Panc1 (cell line): Measurements from ENCODE around the gene KMT5B. TPM values are rescaled to one million over a fixed set of nuclear protein-coding genes. Genes with fewer than 3 reads are reported as not detected.

ENCODE experiments used
- ATAC-seq: fragments of 200-7000 bp; cut with Tn5 transposase; 2 replicates; pipeline ENCODE4 v1.9.1; 2020; ENCODE audit warnings: mild to moderate bottlenecking, moderate library complexity
- BruUV-seq: library from RNA; stranded (reverse); fragments of 400-500 nt; replicated peaks from 2 replicates; lab custom pipeline; 2021; lab: Mats Ljungman, UMichigan
- CTCF ChIA-PET: fragments of 300-600 bp; sonication (Branson Sonifier 250); formaldehyde crosslinking; loops from one replicate; lab custom pipeline; 2022; ENCODE audit warnings: antibody characterized with exemption; lab: Charles Lee
- POLR2A ChIA-PET: fragments of 300-600 bp; sonication (Branson Sonifier 250); formaldehyde crosslinking; loops from one replicate; lab custom pipeline; 2022; ENCODE audit warnings: antibody characterized with exemption; lab: Charles Lee
- DNase-seq: peaks from one replicate; pipeline ENCODE4 v3.0.0-alpha.2; 2010; ENCODE audit warnings: low read depth, low spot score
- H3K27ac ChIP-seq: 2 replicates; pipeline ENCODE4 v1.5.1; 2011; ENCODE audit warnings: mild to moderate bottlenecking, low read length, inconsistent platforms
- H3K27me3 ChIP-seq: fragments of 200-500 bp; sonication (Bioruptor generic); 2 replicates; pipeline ENCODE4 v1.6.0; 2014; ENCODE audit warnings: low read length, inconsistent platforms; ENCODE audit not compliant: control insufficient read depth, insufficient read depth
- H3K36me3 ChIP-seq: fragments of 200-500 bp; sonication (Bioruptor generic); 2 replicates; pipeline ENCODE4 v1.5.1; 2014; ENCODE audit warnings: inconsistent platforms, mild to moderate bottlenecking, low read length, moderate library complexity; ENCODE audit not compliant: control insufficient read depth, insufficient read depth
- H3K4me1 ChIP-seq: 2 replicates; pipeline ENCODE4 v1.5.1; 2011; ENCODE audit warnings: inconsistent platforms, mild to moderate bottlenecking, low read length, moderate library complexity; ENCODE audit not compliant: control insufficient read depth, insufficient read depth
- H3K4me3 ChIP-seq, 2 experiments: 2 replicates each; pipeline ENCODE4 v1.5.1; 2011 to 2012; ENCODE audit warnings: low read depth in 2 of 2, low read length in 2 of 2, mild to moderate bottlenecking in 2 of 2, inconsistent platforms in 1 of 2, moderate library complexity in 1 of 2
- H3K9me3 ChIP-seq: fragments of 200-500 bp; sonication (Bioruptor generic); 2 replicates; pipeline ENCODE4 v1.5.1; 2014; ENCODE audit warnings: low read depth, mild to moderate bottlenecking, inconsistent platforms, low read length, moderate library complexity; ENCODE audit not compliant: control insufficient read depth, insufficient read depth
- POLR2AphosphoS5 ChIP-seq: IDR thresholded peaks from 2 replicates; pipeline ENCODE4 v1.6.1; 2012; ENCODE audit warnings: mild to moderate bottlenecking, low read depth, low read length, moderate library complexity
- SIN3A ChIP-seq: IDR thresholded peaks from 2 replicates; pipeline ENCODE4 v1.6.1; 2012; ENCODE audit warnings: low read depth, mild to moderate bottlenecking, low read length, moderate library complexity, borderline replicate concordance; ENCODE audit not compliant: insufficient read depth
- TCF7L2 ChIP-seq: IDR thresholded peaks from 2 replicates; pipeline ENCODE4 v1.6.1; 2011; ENCODE audit warnings: mild to moderate bottlenecking, low read depth, low read length, inconsistent platforms
- in situ Hi-C: cut with HindIII; loops from 2 replicates; pipeline ENCODE4 v1.10.0; 2016; ENCODE audit warnings: low sequenced_read_pairs, low pct_unique_long_range_greater_than_20kb
- intact Hi-C: fragments of 100-400 bp; cut with micrococcal nuclease; formaldehyde crosslinking; loops from one replicate; pipeline ENCODE4 v1.10.0; 2022; ENCODE audit not compliant: unreplicated experiment
- total RNA-seq: library from RNA; stranded (reverse); gene quantifications from one replicate; pipeline ENCODE4 v1.2.1, GENCODE V29; 2021; ENCODE audit not compliant: unreplicated experiment
- TF ChIP-seq, protein P1 (sequence below): fragments of 450-650 bp; IDR thresholded peaks from 2 replicates; pipeline ENCODE4 v1.5.1; 2017; ENCODE audit warnings: mild to moderate bottlenecking
- TF ChIP-seq, protein P2 (sequence below), 2 experiments: IDR thresholded peaks; 2 replicates each; pipeline ENCODE4 v1.6.1; 2011 to 2012; ENCODE audit warnings: low read depth in 2 of 2, control low read depth in 1 of 2, low read length in 1 of 2, mild to moderate bottlenecking in 1 of 2, moderate library complexity in 1 of 2; ENCODE audit not compliant: insufficient read depth in 1 of 2

Gene KMT5B
- total RNA-seq, 1 experiment from 2014 or later = 48.6 TPM

DNA sequence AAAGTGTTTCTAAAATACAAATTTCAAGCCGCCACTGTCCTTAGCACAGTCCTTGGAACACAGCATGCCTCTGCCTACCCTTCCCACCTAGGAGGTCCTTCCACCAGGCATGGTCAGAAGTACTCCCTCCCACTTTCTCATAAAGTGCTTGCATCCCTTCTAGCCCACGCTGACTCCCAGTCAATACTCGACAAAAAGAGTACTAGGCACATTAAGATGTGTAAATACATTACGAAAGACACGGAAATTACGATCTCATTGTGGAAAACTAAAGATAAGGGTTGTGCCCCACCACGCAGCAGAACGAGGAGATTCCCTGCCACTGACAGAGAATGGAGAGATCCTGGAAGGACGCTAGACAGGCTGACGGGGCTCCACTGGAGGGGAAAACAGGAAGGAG, 105.4 kb downstream of the KMT5B start:
- H3K27me3 ChIP-seq = no peaks in the 10 kb centered on the region
- TF ChIP-seq, protein P1, sequence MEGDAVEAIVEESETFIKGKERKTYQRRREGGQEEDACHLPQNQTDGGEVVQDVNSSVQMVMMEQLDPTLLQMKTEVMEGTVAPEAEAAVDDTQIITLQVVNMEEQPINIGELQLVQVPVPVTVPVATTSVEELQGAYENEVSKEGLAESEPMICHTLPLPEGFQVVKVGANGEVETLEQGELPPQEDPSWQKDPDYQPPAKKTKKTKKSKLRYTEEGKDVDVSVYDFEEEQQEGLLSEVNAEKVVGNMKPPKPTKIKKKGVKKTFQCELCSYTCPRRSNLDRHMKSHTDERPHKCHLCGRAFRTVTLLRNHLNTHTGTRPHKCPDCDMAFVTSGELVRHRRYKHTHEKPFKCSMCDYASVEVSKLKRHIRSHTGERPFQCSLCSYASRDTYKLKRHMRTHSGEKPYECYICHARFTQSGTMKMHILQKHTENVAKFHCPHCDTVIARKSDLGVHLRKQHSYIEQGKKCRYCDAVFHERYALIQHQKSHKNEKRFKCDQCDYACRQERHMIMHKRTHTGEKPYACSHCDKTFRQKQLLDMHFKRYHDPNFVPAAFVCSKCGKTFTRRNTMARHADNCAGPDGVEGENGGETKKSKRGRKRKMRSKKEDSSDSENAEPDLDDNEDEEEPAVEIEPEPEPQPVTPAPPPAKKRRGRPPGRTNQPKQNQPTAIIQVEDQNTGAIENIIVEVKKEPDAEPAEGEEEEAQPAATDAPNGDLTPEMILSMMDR = no peak
- no peak for TF ChIP-seq TCF7L2
- TF ChIP-seq, protein P2, sequence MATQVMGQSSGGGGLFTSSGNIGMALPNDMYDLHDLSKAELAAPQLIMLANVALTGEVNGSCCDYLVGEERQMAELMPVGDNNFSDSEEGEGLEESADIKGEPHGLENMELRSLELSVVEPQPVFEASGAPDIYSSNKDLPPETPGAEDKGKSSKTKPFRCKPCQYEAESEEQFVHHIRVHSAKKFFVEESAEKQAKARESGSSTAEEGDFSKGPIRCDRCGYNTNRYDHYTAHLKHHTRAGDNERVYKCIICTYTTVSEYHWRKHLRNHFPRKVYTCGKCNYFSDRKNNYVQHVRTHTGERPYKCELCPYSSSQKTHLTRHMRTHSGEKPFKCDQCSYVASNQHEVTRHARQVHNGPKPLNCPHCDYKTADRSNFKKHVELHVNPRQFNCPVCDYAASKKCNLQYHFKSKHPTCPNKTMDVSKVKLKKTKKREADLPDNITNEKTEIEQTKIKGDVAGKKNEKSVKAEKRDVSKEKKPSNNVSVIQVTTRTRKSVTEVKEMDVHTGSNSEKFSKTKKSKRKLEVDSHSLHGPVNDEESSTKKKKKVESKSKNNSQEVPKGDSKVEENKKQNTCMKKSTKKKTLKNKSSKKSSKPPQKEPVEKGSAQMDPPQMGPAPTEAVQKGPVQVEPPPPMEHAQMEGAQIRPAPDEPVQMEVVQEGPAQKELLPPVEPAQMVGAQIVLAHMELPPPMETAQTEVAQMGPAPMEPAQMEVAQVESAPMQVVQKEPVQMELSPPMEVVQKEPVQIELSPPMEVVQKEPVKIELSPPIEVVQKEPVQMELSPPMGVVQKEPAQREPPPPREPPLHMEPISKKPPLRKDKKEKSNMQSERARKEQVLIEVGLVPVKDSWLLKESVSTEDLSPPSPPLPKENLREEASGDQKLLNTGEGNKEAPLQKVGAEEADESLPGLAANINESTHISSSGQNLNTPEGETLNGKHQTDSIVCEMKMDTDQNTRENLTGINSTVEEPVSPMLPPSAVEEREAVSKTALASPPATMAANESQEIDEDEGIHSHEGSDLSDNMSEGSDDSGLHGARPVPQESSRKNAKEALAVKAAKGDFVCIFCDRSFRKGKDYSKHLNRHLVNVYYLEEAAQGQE (IDR thresholded peaks at IDR 0.05; ENCODE audit: insufficient read depth in 1 of 2, low read depth in 2 of 2, low read length in 1 of 2) = no peak
- TF ChIP-seq POLR2AphosphoS5 = no peak
- no peak for TF ChIP-seq SIN3A
- intact Hi-C loops (loop anchor here (5.0 kb wide), 1 partner anchor 100 kb away; no protein-coding TSS in a partner anchor), in situ Hi-C loops (no loop called here)
- BruUV-seq = no TSS peak
- peak overlapping the region; percentile 23; the same call in 1 of the 2 replicates for H3K27ac ChIP-seq
- peak; percentile 19; the same call in 1 of the 2 replicates for ATAC-seq
- H3K4me1 ChIP-seq = peaks cover 27% of the 10 kb centered on the region
- H3K9me3 ChIP-seq = no peaks in the 10 kb centered on the region
- ChIA-PET POLR2A (interaction anchor here (0.5 kb wide), 1 partner anchor 99 kb away, joined by 4 read pairs; no protein-coding TSS in a partner anchor), CTCF (interaction anchor here (0.5 kb wide), 1 partner anchor 230 kb away, joined by 3 read pairs; no protein-coding TSS in a partner anchor)
- H3K4me3 ChIP-seq = no peak overlapping the region
- H3K36me3 ChIP-seq = no peaks in the 10 kb centered on the region
- DNase-seq = no peak

DNA sequence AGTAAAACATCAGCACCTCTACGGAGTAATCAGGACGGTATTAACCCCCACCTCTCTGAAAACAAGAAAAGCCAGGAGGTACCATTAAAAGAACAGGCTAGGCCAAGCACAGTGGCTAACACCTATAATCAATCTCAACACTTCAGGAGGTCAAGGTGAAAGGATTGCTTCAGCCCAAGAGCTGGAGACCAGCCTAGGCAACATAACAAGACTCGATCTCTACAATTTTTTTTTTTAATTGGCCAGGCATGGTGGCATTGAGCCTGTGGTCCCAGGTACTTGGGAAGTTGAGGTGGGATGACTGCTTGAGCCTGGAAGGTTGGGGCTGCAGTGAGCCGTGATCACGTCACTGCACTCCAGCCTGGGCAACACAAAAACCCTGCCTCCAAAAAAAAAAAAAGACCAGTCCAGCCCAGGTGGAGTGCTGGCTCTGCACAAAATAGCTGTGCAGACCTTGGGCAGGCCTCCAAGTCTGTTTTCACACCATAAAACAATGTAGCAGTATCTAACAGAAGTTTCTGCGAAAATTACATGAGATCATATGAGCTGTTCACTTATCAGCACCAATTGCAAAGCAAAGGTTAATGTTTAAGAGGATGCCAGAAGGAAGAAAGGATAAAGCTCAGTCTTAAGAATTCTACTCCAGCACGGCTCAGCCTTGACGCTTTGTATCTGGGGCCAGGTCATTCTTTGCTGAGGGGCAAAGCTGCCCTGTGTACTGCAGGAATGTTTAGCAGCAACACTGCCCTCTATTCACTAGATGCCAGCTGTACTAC, 106.7 kb downstream of the KMT5B start:
- ATAC-seq = peak; percentile 88

More for the DNA sequence above, 106.7 kb downstream of the KMT5B start:
- peaks cover 27% of the 10 kb centered on the region for H3K4me1 ChIP-seq
- no TSS peak for BruUV-seq
- in situ Hi-C loops = no loop called here
- POLR2A ChIA-PET = no interaction called here
- DNase-seq = no peak
- CTCF ChIA-PET = no interaction called here
- H3K36me3 ChIP-seq = no peaks in the 10 kb centered on the region
- H3K9me3 ChIP-seq = no peaks in the 10 kb centered on the region
- H3K4me3 ChIP-seq = no peak overlapping the region
- intact Hi-C loops = loop anchor here (5.0 kb wide), 1 partner anchor 101 kb away; no protein-coding TSS in a partner anchor
- peak overlapping the region; percentile 10; the same call in 1 of the 2 replicates for H3K27ac ChIP-seq
- no peaks in the 10 kb centered on the region for H3K27me3 ChIP-seq
- TF ChIP-seq POLR2AphosphoS5 (no peak), TCF7L2 (no peak), SIN3A (no peak)
- TF ChIP-seq, protein P2 (IDR thresholded peaks at IDR 0.05; ENCODE audit: insufficient read depth in 1 of 2, low read depth in 2 of 2, low read length in 1 of 2) = no peak
- TF ChIP-seq, protein P1 = no peak
